Measurements from ENCODE around the gene RANBP3. TPM values are rescaled to one million over a fixed set of nuclear protein-coding genes. Genes with fewer than 3 reads are reported as not detected.
"Not testable (repeated sequence)": the region's sequence is repeated elsewhere in the genome, so short reads cannot be mapped to it uniquely, and the experiment has no call there.

Gene RANBP3
- total RNA-seq: 10 to 100 TPM; 47.0 to 94.2 (median 60.5) TPM
- long read RNA-seq, donor 1, transcript RANBP3-220 (16 exons, 1,783 nt): major isoform, 18 of 71 reads
- long read RNA-seq, donor 1, transcript RANBP3-201 (16 exons, 1,762 nt): minor isoform, 17 of 71 reads
- long read RNA-seq, donor 1, partial matches to known transcripts: 16 of 71 reads
- long read RNA-seq, donor 1, other reads (novel, unspliced or antisense): 13 of 71 reads
- long read RNA-seq, donor 2, partial matches to known transcripts: 0 of 13 reads
- long read RNA-seq, donor 2, other reads (novel, unspliced or antisense): 4 of 13 reads

- Histone ChIP-seq H3K36me3 (ENCODE audit: low read depth) (no peaks in the 10 kb centered on the region), H3K4me1 (ENCODE audit: low read depth) (peaks cover 47% of the 10 kb centered on the region), H3K9me3 (no peaks in the 10 kb centered on the region), H3K4me3 (peak within 1 kb of the TSS; percentile 98)
- intact Hi-C loops (cut with DNase I, micrococcal nuclease): no loop called here
- no peak for TF ChIP-seq CTCF (IDR thresholded peaks at IDR 0.05)
- DNase-seq: peak; percentile 98 to 100 (median 99)
- peak; percentile 95 for ATAC-seq
These were observed at the start of gene RANBP3 for GRCh38 chr19:5977785-5978605. RANBP3 (minus strand) TSS chr19:5978140; CDS start chr19:5978082, 58 bp downstream.

GRCh38 chr19:6026390-6027227 lies 48.7 kb upstream of the RANBP3 start:
- Histone ChIP-seq H3K36me3 (ENCODE audit: low read depth) (no peaks in the 10 kb centered on the region), H3K4me1 (ENCODE audit: low read depth) (no peaks in the 10 kb centered on the region), H3K4me3 (no peak overlapping the region), H3K9me3 (no peaks in the 10 kb centered on the region)
- TF ChIP-seq CTCF (IDR thresholded peaks at IDR 0.05): no peak
- DNase-seq (peak in 1 of 3 donors; percentile 17), ATAC-seq (no peak)
- intact Hi-C loops (cut with DNase I, micrococcal nuclease): no loop called here

GRCh38 chr19:6024756-6025155 lies 46.8 kb upstream of the RANBP3 start:
- not testable (repeated sequence) for H3K4me3 ChIP-seq; H3K4me1 ChIP-seq (ENCODE audit: low read depth); H3K9me3 ChIP-seq; H3K36me3 ChIP-seq (ENCODE audit: low read depth); ATAC-seq
- intact Hi-C loops (cut with DNase I, micrococcal nuclease): loop anchor here (5.0 kb wide), 1 partner anchor 37 kb away; no protein-coding TSS in a partner anchor
- peak in 1 of 3 donors; percentile 0 for DNase-seq

- Histone ChIP-seq H3K9me3 (no peaks in the 10 kb centered on the region), H3K36me3 (ENCODE audit: low read depth) (no peaks in the 10 kb centered on the region), H3K4me1 (ENCODE audit: low read depth) (no peaks in the 10 kb centered on the region), H3K4me3 (no peak overlapping the region)
- DNase-seq: peak in 1 of 3 donors; percentile 15
- intact Hi-C loops (cut with DNase I, micrococcal nuclease): loop anchor here (5.0 kb wide), 1 partner anchor 37 kb away; no protein-coding TSS in a partner anchor
- no peak for ATAC-seq
- TF ChIP-seq CTCF (IDR thresholded peaks at IDR 0.05): no peak
These were observed 46.0 kb upstream of the RANBP3 start for GRCh38 chr19:6023936-6024335.

GRCh38 chr19:6023085-6023682 lies 45.2 kb upstream of the RANBP3 start:
- ATAC-seq: no peak
- Histone ChIP-seq H3K36me3 (ENCODE audit: low read depth) (no peaks in the 10 kb centered on the region), H3K4me3 (no peak overlapping the region), H3K4me1 (ENCODE audit: low read depth) (no peaks in the 10 kb centered on the region), H3K9me3 (no peaks in the 10 kb centered on the region)
- intact Hi-C loops (cut with DNase I, micrococcal nuclease): loop anchor here (5.0 kb wide), 1 partner anchor 36 kb away; no protein-coding TSS in a partner anchor
- peak in 1 of 3 donors; percentile 24 for DNase-seq
- TF ChIP-seq CTCF (IDR thresholded peaks at IDR 0.05): no peak

Data from mucosa of descending colon (tissue), 3 donors.